Endothelial cell of umbilical vein (primary cell): ENCODE data around the gene SFMBT1. TPM values are rescaled to one million over a fixed set of nuclear protein-coding genes. Genes with fewer than 3 reads are reported as not detected.

Source experiments
- BruUV-seq: library from RNA; stranded (reverse); fragments of 400-500 nt; replicated peaks from 2 replicates; lab custom pipeline; 2021; lab: Mats Ljungman, UMichigan
- CTCF ChIA-PET: fragments of 300-600, 350-600 bp; sonication (Branson Sonifier 250); formaldehyde crosslinking; loops from one replicate; lab custom pipeline; 2021; ENCODE audit warnings: antibody characterized with exemption, inconsistent platforms; lab: Charles Lee
- POLR2A ChIA-PET: fragments of 300-600, 350-600 bp; sonication (Branson Sonifier 250); formaldehyde crosslinking; loops from one replicate; lab custom pipeline; 2021; ENCODE audit warnings: antibody characterized with exemption, inconsistent platforms; lab: Charles Lee
- DNase-seq: peaks from one replicate; pipeline ENCODE4 v3.0.0-alpha.2; 2011; ENCODE audit warnings: low read depth, low spot score
- FAIRE-seq: peaks from 2 replicates; lab custom pipeline; 2011; peaks lifted over from hg19 to GRCh38; lab: Jason Lieb, UNC
- H2AFZ ChIP-seq: 2 replicates; pipeline ENCODE4 v1.6.0; 2012; ENCODE audit warnings: low read depth, low read length, control low read depth, inconsistent platforms
- H3K27ac ChIP-seq: 2 replicates; pipeline ENCODE4 v1.5.1; 2011; ENCODE audit warnings: low read depth, mild to moderate bottlenecking, control low read depth, low read length, moderate library complexity; ENCODE audit not compliant: insufficient read depth
- H3K27me3 ChIP-seq, 2 experiments: 2 replicates each; pipeline versions ENCODE4 v1.6.0 to v1.6.1; 2011; ENCODE audit warnings: low read length in 2 of 2, mixed read lengths in 1 of 2; ENCODE audit not compliant: control insufficient read depth in 2 of 2, insufficient read depth in 2 of 2
- H3K36me3 ChIP-seq, 2 experiments: 2 replicates in 1 of 2; 3 replicates in 1 of 2; pipeline ENCODE4 v1.5.1; 2011; ENCODE audit warnings: low read length in 2 of 2, mild to moderate bottlenecking in 1 of 2, moderate library complexity in 1 of 2; ENCODE audit not compliant: control insufficient read depth in 2 of 2, insufficient read depth in 2 of 2; ENCODE audit errors: extremely low read depth in 1 of 2
- H3K4me1 ChIP-seq: 3 replicates; pipeline ENCODE4 v1.5.1; 2011; ENCODE audit warnings: mild to moderate bottlenecking, low read length; ENCODE audit not compliant: control insufficient read depth, insufficient read depth; ENCODE audit errors: extremely low read depth
- H3K4me2 ChIP-seq: 2 replicates; pipeline ENCODE4 v1.6.1; 2011; ENCODE audit warnings: low read length, control low read depth, mixed read lengths; ENCODE audit not compliant: insufficient read depth
- H3K4me3 ChIP-seq, 3 experiments: fragments of 200-600 bp in 1 of 3; sonication (generic), shearing (Covaris generic) in 1 of 3; replicated peaks in 1 of 3; 2 replicates each; pipeline ENCODE4 v1.5.1; 2011 to 2016; ENCODE audit warnings: control low read depth in 3 of 3, low read length in 3 of 3, mild to moderate bottlenecking in 2 of 3, inconsistent platforms in 1 of 3, low read depth in 1 of 3, moderate library complexity in 1 of 3; ENCODE audit not compliant: insufficient read depth in 1 of 3
- H3K79me2 ChIP-seq: 2 replicates; pipeline ENCODE4 v1.6.0; 2012; ENCODE audit warnings: low read length, inconsistent platforms; ENCODE audit not compliant: control insufficient read depth, insufficient read depth
- H3K9ac ChIP-seq: replicated peaks from 2 replicates; pipeline ENCODE3; 2011; ENCODE audit warnings: low read length, control low read depth; ENCODE audit not compliant: insufficient read depth; ENCODE audit errors: extremely low read depth
- H3K9me1 ChIP-seq: replicated peaks from 3 replicates; pipeline ENCODE4 v1.6.0; 2011; ENCODE audit warnings: mild to moderate bottlenecking, low read length; ENCODE audit not compliant: control insufficient read depth, insufficient read depth; ENCODE audit errors: extremely low read depth
- H3K9me3 ChIP-seq: replicated peaks from 2 replicates; pipeline ENCODE4 v1.5.1; 2012; ENCODE audit warnings: low read length, inconsistent platforms; ENCODE audit not compliant: control insufficient read depth, insufficient read depth
- H4K20me1 ChIP-seq: replicated peaks from 2 replicates; pipeline ENCODE3; 2011; ENCODE audit warnings: mild to moderate bottlenecking, low read length; ENCODE audit not compliant: control insufficient read depth, insufficient read depth; ENCODE audit errors: extremely low read depth
- CTCF ChIP-seq, 2 donors: IDR thresholded peaks; 1 replicate in 1 of 2; 2 replicates in 1 of 2; pipeline ENCODE4 v1.5.1; 2011; ENCODE audit warnings: low read length in 2 of 2, mild to moderate bottlenecking in 2 of 2, moderate library complexity in 2 of 2, control low read depth in 1 of 2, inconsistent platforms in 1 of 2, low read depth in 1 of 2; ENCODE audit not compliant: insufficient read depth in 1 of 2; ENCODE audit errors: extremely low read depth in 1 of 2
- FOS ChIP-seq: IDR thresholded peaks from 2 replicates; pipeline ENCODE4 v1.6.1; 2011; ENCODE audit warnings: mild to moderate bottlenecking, low read length, moderate library complexity, borderline replicate concordance; ENCODE audit not compliant: insufficient read depth
- JUN ChIP-seq: IDR thresholded peaks from 2 replicates; pipeline ENCODE4 v1.6.1; 2011; ENCODE audit warnings: borderline replicate concordance, low read depth; ENCODE audit not compliant: insufficient read length, insufficient read depth
- POLR2AphosphoS5 ChIP-seq: IDR thresholded peaks from 2 replicates; pipeline ENCODE4 v1.6.1; 2012; ENCODE audit warnings: low read depth, mild to moderate bottlenecking, control low read depth, low read length, moderate library complexity; ENCODE audit not compliant: insufficient read depth
- dilution Hi-C: fragments of 300-500 bp; cut with MboI; formaldehyde crosslinking; loops from one replicate; pipeline ENCODE4 v1.15.0; 2019; ENCODE audit warnings: low sequenced_read_pairs; ENCODE audit not compliant: extremely low pct_ligation_motif_present
- intact Hi-C: fragments of 100-400 bp; cut with micrococcal nuclease; formaldehyde crosslinking; loops from one replicate; pipeline ENCODE4 v1.10.0; 2022
- polyA plus RNA-seq, 4 experiments: library from polyadenylated mRNA; depleted of rRNA in 3 of 4; stranded (reverse) in 3 of 4; unstranded in 1 of 4; fragments of >200 nt; gene quantifications; 2 replicates each; pipeline versions ENCODE4 v1.2.1 to v1.2.3, GENCODE V29; 2011 to 2012; ENCODE audit warnings: missing spikeins in 1 of 4
- total RNA-seq: library from RNA; stranded (reverse); gene quantifications from 2 replicates; pipeline ENCODE4 v1.2.3, GENCODE V29; 2021

Gene SFMBT1
- total and polyA plus RNA-seq, 2 donors (not counting 3 experiments of a cell fraction or from before 2014, with no cell fraction given) = 1.8 to 6.0 TPM

- DNase-seq = no peak
- Histone ChIP-seq H3K4me3 (no peak overlapping the region), H3K9me3 (no peaks in the 10 kb centered on the region), H3K27me3 (no peaks in the 10 kb centered on the region), H3K79me2 (no peaks in the 10 kb centered on the region), H2AFZ (no peak overlapping the region), H3K9me1 (no peaks in the 10 kb centered on the region), H3K36me3 (no peaks in the 10 kb centered on the region), H4K20me1 (no peaks in the 10 kb centered on the region), H3K9ac (no peak overlapping the region), H3K27ac (no peak overlapping the region), H3K4me1 (no peaks in the 10 kb centered on the region), H3K4me2 (no peak overlapping the region)
- no TSS peak for BruUV-seq
- FAIRE-seq = no peak
- dilution Hi-C loops = no loop called here
- ChIA-PET CTCF (interaction anchor here (1.7 to 2.5 kb wide), 3 partner anchors 10 to 31 kb away, joined by 4 to 9 read pairs (median 5); no protein-coding TSS in a partner anchor), POLR2A (no interaction called here)
- intact Hi-C loops = no loop called here
- TF ChIP-seq FOS (no peak), CTCF (IDR thresholded peaks at IDR 0.05; ENCODE audit: extremely low read depth in 1 of 2, insufficient read depth in 1 of 2, low read depth in 1 of 2, low read length in 2 of 2) (no peak), POLR2AphosphoS5 (no peak), JUN (no peak)
Observed at GRCh38 chr3:52904000-52904399, 141.9 kb downstream of the SFMBT1 start.
